HG02642 (cell line): ENCODE results near the gene CYP4B1.

Experiments used
- ATAC-seq: cut with Tn5 transposase; IDR thresholded peaks from one replicate; pipeline ENCODE4 v1.9.1; 2021; ENCODE audit warnings: mild to moderate bottlenecking; ENCODE audit not compliant: unreplicated experiment, poor library complexity

CYP4B1 gene

GRCh38 chr1:46790446-46791101 lies 8.3 kb upstream of the CYP4B1 start:
- no peak for ATAC-seq

- ATAC-seq: no peak
These were observed 5.7 kb upstream of the CYP4B1 start for GRCh38 chr1:46793126-46793525.

- ATAC-seq: no peak
These were observed 963 bp upstream of the CYP4B1 start for GRCh38 chr1:46797696-46798470.

- ATAC-seq: no peak
These were observed 1.9 kb downstream of the CYP4B1 start for GRCh38 chr1:46800742-46801141.

- ATAC-seq: no peak
These were observed 2.6 kb downstream of the CYP4B1 start for GRCh38 chr1:46801323-46802055.

GRCh38 chr1:46802081-46802480 lies 3.2 kb downstream of the CYP4B1 start:
- ATAC-seq: no peak

- ATAC-seq: no peak
These were observed 4.2 kb downstream of the CYP4B1 start for GRCh38 chr1:46802901-46803574.

- no peak for ATAC-seq
These were observed 5.4 kb downstream of the CYP4B1 start for GRCh38 chr1:46804027-46804889.

- ATAC-seq: no peak
These were observed 6.1 kb downstream of the CYP4B1 start for GRCh38 chr1:46804926-46805325.

- ATAC-seq: no peak
These were observed 6.9 kb downstream of the CYP4B1 start for GRCh38 chr1:46805755-46806154.

GRCh38 chr1:46806196-46807020 lies 7.6 kb downstream of the CYP4B1 start:
- ATAC-seq: no peak

- no peak for ATAC-seq
These were observed 8.5 kb downstream of the CYP4B1 start for GRCh38 chr1:46807046-46807972.

GRCh38 chr1:46809071-46809470 lies 10.2 kb downstream of the CYP4B1 start:
- no peak for ATAC-seq

GRCh38 chr1:46809904-46810303 lies 11.1 kb downstream of the CYP4B1 start:
- ATAC-seq: no peak

GRCh38 chr1:46810596-46810995 lies 11.8 kb downstream of the CYP4B1 start:
- no peak for ATAC-seq

- ATAC-seq: no peak
These were observed 12.2 kb downstream of the CYP4B1 start for GRCh38 chr1:46811053-46811452.

- no peak for ATAC-seq
These were observed 13.5 kb downstream of the CYP4B1 start for GRCh38 chr1:46812065-46812963.
